H9 (cell line): Measurements from ENCODE around the gene HOXD11. TPM values are rescaled to one million over a fixed set of nuclear protein-coding genes. Genes with fewer than 3 reads are reported as not detected.

ENCODE experiments used
- DNase-seq: peaks from one replicate; pipeline ENCODE4 v3.0.0-alpha.2; 2017
- H2AFZ ChIP-seq: one replicate; pipeline ENCODE4 v1.6.1; 2013; ENCODE audit warnings: mild to moderate bottlenecking, low read length, control low read depth, moderate library complexity
- H2AK5ac ChIP-seq: 2 replicates; pipeline ENCODE4 v1.6.1; 2013; ENCODE audit warnings: low read length, control low read depth, mixed read lengths; ENCODE audit not compliant: insufficient read length
- H2BK120ac ChIP-seq: one replicate; pipeline ENCODE4 v1.6.1; 2013; ENCODE audit warnings: low read depth, mild to moderate bottlenecking, low read length, control low read depth, inconsistent platforms; ENCODE audit not compliant: poor library complexity, severe bottlenecking
- H2BK12ac ChIP-seq: 2 replicates; pipeline ENCODE4 v1.6.1; 2013; ENCODE audit warnings: low read length, control low read depth, mixed read lengths, low read depth; ENCODE audit not compliant: insufficient read length
- H2BK15ac ChIP-seq: 2 replicates; pipeline ENCODE4 v1.6.1; 2013; ENCODE audit warnings: low read depth, low read length, control low read depth
- H2BK20ac ChIP-seq: one replicate; pipeline ENCODE4 v1.6.1; 2013; ENCODE audit warnings: low read depth, mild to moderate bottlenecking, low read length, control low read depth, inconsistent platforms; ENCODE audit not compliant: poor library complexity, severe bottlenecking
- H2BK5ac ChIP-seq: 2 replicates; pipeline ENCODE4 v1.6.1; 2013; ENCODE audit warnings: low read length, control low read depth, mixed read lengths; ENCODE audit not compliant: insufficient read length
- H3K14ac ChIP-seq: 2 replicates; pipeline ENCODE4 v1.6.1; 2013; ENCODE audit warnings: low read length, control low read depth; ENCODE audit not compliant: insufficient read depth
- H3K18ac ChIP-seq: 2 replicates; pipeline ENCODE4 v1.6.1; 2013; ENCODE audit warnings: low read depth, mild to moderate bottlenecking, mixed read lengths, low read length, control low read depth; ENCODE audit not compliant: insufficient read length
- H3K23ac ChIP-seq: 2 replicates; pipeline ENCODE4 v1.6.1; 2013; ENCODE audit warnings: low read length, control low read depth, mixed read lengths, low read depth; ENCODE audit not compliant: insufficient read length
- H3K23me2 ChIP-seq: 2 replicates; pipeline ENCODE4 v1.6.1; 2013; ENCODE audit warnings: low read depth, mild to moderate bottlenecking, mixed read lengths, low read length, control low read depth; ENCODE audit not compliant: insufficient read length, poor library complexity, severe bottlenecking
- H3K27ac ChIP-seq: 2 replicates; pipeline ENCODE4 v1.5.1; 2013; ENCODE audit warnings: low read length, control low read depth, mixed read lengths, low read depth; ENCODE audit not compliant: insufficient read length
- H3K27me3 ChIP-seq: 2 replicates; pipeline ENCODE4 v1.6.1; 2013; ENCODE audit warnings: low read length, control low read depth, inconsistent platforms; ENCODE audit not compliant: insufficient read depth
- H3K4ac ChIP-seq: 2 replicates; pipeline ENCODE4 v1.6.1; 2013; ENCODE audit warnings: low read depth, mild to moderate bottlenecking, control low read depth, inconsistent platforms, low read length, moderate library complexity
- H3K4me1 ChIP-seq: 2 replicates; pipeline ENCODE4 v1.6.1; 2013; ENCODE audit warnings: low read length, control low read depth, inconsistent platforms; ENCODE audit not compliant: insufficient read depth
- H3K4me2 ChIP-seq: 2 replicates; pipeline ENCODE4 v1.6.1; 2013; ENCODE audit warnings: low read length, control low read depth, mixed read lengths; ENCODE audit not compliant: insufficient read length, insufficient read depth
- H3K56ac ChIP-seq: 2 replicates; pipeline ENCODE4 v1.6.1; 2013; ENCODE audit warnings: low read depth, mild to moderate bottlenecking, mixed read lengths, low read length, control low read depth; ENCODE audit not compliant: insufficient read length
- H3K79me1 ChIP-seq: 2 replicates; pipeline ENCODE4 v1.6.1; 2013; ENCODE audit warnings: low read depth, mild to moderate bottlenecking, moderate library complexity, low read length, control low read depth, inconsistent platforms; ENCODE audit not compliant: insufficient read depth, poor library complexity, severe bottlenecking
- H3K79me2 ChIP-seq: 2 replicates; pipeline ENCODE4 v1.6.1; 2013; ENCODE audit warnings: low read length, control low read depth, inconsistent platforms; ENCODE audit not compliant: insufficient read depth
- H3K9ac ChIP-seq: 2 replicates; pipeline ENCODE4 v1.6.1; 2013; ENCODE audit warnings: low read length, control low read depth, mixed read lengths; ENCODE audit not compliant: insufficient read length; ENCODE audit errors: extremely low read depth
- H3K9me3 ChIP-seq: one replicate; pipeline ENCODE4 v1.6.1; 2013; ENCODE audit warnings: low read depth, low read length, inconsistent platforms; ENCODE audit not compliant: control insufficient read depth
- H3T11ph ChIP-seq: one replicate; pipeline ENCODE4 v1.6.1; 2013; ENCODE audit warnings: mild to moderate bottlenecking, low read length, control low read depth, inconsistent platforms
- H4K20me1 ChIP-seq: one replicate; pipeline ENCODE4 v1.6.1; 2013; ENCODE audit not compliant: control insufficient read depth, insufficient read length, insufficient read depth
- H4K5ac ChIP-seq: 2 replicates; pipeline ENCODE4 v1.6.1; 2013; ENCODE audit warnings: low read depth, mild to moderate bottlenecking, mixed read lengths, low read length, control low read depth; ENCODE audit not compliant: insufficient read length
- H4K8ac ChIP-seq: replicated peaks from 2 replicates; pipeline ENCODE4 v1.6.1; 2013; ENCODE audit warnings: low read length, control low read depth, mixed read lengths, low read depth; ENCODE audit not compliant: insufficient read length
- H4K91ac ChIP-seq: 2 replicates; pipeline ENCODE4 v1.6.1; 2013; ENCODE audit warnings: low read depth, mild to moderate bottlenecking, moderate library complexity, mixed read lengths, low read length, control low read depth; ENCODE audit not compliant: insufficient read length
- H3K27ac Mint-ChIP-seq, 3 experiments: 2 replicates in 2 of 3; 3 replicates in 1 of 3; pipeline ENCODE4 v1.8.0; 2020 to 2021; ENCODE audit warnings: mixed read lengths in 3 of 3, mild to moderate bottlenecking in 1 of 3, moderate library complexity in 1 of 3
- H3K27me3 Mint-ChIP-seq: 2 replicates; pipeline ENCODE4 v1.8.0; 2021; ENCODE audit warnings: low read depth, mild to moderate bottlenecking, moderate library complexity, mixed read lengths
- H3K36me3 Mint-ChIP-seq, 3 experiments: 2 replicates in 2 of 3; 3 replicates in 1 of 3; pipeline ENCODE4 v1.8.0; 2020 to 2021; ENCODE audit warnings: low read depth in 3 of 3, mixed read lengths in 3 of 3; ENCODE audit not compliant: insufficient read depth in 1 of 3
- H3K4me1 Mint-ChIP-seq, 2 experiments: 2 replicates each; pipeline ENCODE4 v1.8.0; 2020; ENCODE audit warnings: mixed read lengths in 2 of 2
- H3K4me3 Mint-ChIP-seq, 2 experiments: 2 replicates in 1 of 2; 3 replicates in 1 of 2; pipeline ENCODE4 v1.8.0; 2020 to 2021; ENCODE audit warnings: mild to moderate bottlenecking in 2 of 2, mixed read lengths in 2 of 2, moderate library complexity in 1 of 2
- H3K9me3 Mint-ChIP-seq, 2 experiments: 2 replicates in 1 of 2; 3 replicates in 1 of 2; pipeline ENCODE4 v1.8.0; 2020; ENCODE audit warnings: mild to moderate bottlenecking in 2 of 2, mixed read lengths in 2 of 2, moderate library complexity in 1 of 2
- WGBS: extraction: QIAGEN DNeasy Blood & Tissue Kit; methylation state at CpG from one replicate; pipeline ENCODE4 v1.1.7; 2013; ENCODE audit warnings: missing lambda C conversion rate, low lambda C conversion rate, mixed read lengths; ENCODE audit not compliant: insufficient read length; ENCODE audit errors: extremely low coverage; 5-methylcytosine and 5-hydroxymethylcytosine counted together
- total RNA-seq: library from RNA; stranded (reverse); gene quantifications from 2 replicates; pipeline ENCODE4 v1.2.1, GENCODE V29; 2021
- TF ChIP-seq, protein P1 (sequence below): fragments of 200-600 bp; sonication (generic); conservative IDR thresholded peaks from 3 replicates; pipeline ENCODE4 v1.8.0; 2021; ENCODE audit warnings: antibody characterized with exemption, mild to moderate bottlenecking

The HOXD11 gene
- total RNA-seq, 1 experiment from 2014 or later: not detected

DNA sequence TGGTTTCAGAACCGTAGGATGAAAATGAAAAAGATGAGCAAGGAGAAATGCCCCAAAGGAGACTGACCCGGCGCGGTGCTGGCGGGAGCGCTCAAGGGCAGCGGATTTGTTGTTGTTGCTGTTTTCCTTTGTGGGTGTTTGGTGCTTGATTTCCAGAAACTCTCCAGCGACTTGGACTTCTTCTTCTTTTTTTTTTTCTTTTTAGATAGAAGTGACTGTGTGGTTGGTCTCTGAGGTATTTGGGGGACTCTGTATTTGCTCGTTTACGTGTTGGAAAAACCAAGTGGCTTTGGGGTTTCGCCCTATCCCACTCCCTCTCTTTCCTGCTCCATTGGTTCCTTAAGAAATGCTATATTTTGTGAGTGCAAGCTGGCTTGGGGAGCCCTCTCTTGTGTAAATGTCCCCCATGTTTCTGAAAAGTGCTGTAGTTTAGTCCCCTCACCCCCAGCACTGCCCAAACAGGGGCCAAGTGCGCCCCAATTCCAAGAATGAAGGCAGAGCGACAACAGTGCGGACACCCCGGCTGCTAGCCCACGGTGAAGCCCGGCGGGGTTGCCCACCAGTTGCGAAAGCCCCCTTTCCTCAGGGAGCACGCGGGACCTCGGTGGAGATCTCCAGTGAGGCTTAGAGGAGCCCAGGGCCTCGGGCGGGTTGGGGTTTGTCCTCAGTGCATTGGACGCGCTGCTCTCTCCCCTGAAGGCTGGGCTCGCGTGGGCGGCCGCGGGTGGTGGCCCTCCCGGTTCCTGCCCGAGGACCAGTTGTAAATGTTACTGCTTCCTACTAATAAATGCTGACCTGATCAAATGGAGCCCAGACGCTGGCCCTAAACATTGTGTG lies 17.2 kb downstream of the HOXD11 start:
- DNase-seq: peak; percentile 23
- WGBS: no CpG with 5 or more reads among the region's 34 CpGs
- Histone ChIP-seq H3T11ph (no peak overlapping the region), H2BK12ac (no peak overlapping the region), H3K18ac (no peak overlapping the region), H2BK20ac (no peak overlapping the region), H3K9ac (no peak overlapping the region), H4K20me1 (no peaks in the 10 kb centered on the region), H3K4me2 (no peak overlapping the region), H3K56ac (no peak overlapping the region), H3K27ac (no peak overlapping the region), H3K4me1 (no peaks in the 10 kb centered on the region), H3K14ac (no peak overlapping the region), H2BK120ac (no peak overlapping the region), H3K79me1 (no peaks in the 10 kb centered on the region), H4K91ac (no peak overlapping the region), H3K23ac (no peak overlapping the region), H2BK5ac (no peak overlapping the region), H4K8ac (no peak overlapping the region), H2BK15ac (no peak overlapping the region), H4K5ac (no peak overlapping the region), H2AK5ac (no peak overlapping the region), H3K9me3 (no peaks in the 10 kb centered on the region), H2AFZ (no peak overlapping the region), H3K23me2 (no peaks in the 10 kb centered on the region), H3K27me3 (peaks cover 97% of the 10 kb centered on the region), H3K79me2 (no peaks in the 10 kb centered on the region), H3K4ac (no peak overlapping the region)
- Mint-ChIP-seq H3K9me3 (peaks cover 0 to 17% of the 10 kb centered on the region in 2 experiments; a peak in 4 of 5 replicates), H3K27me3 (peaks cover 99% of the 10 kb centered on the region), H3K4me3 (peak overlapping the region in 1 of 2 experiments; percentile 44; a peak in 1 of 5 replicates), H3K27ac (no peak overlapping the region), H3K4me1 (peaks cover 12 to 22% of the 10 kb centered on the region in 2 experiments), H3K36me3 (no peaks in the 10 kb centered on the region; a peak in 2 of 7 replicates)
- TF ChIP-seq, protein P1, sequence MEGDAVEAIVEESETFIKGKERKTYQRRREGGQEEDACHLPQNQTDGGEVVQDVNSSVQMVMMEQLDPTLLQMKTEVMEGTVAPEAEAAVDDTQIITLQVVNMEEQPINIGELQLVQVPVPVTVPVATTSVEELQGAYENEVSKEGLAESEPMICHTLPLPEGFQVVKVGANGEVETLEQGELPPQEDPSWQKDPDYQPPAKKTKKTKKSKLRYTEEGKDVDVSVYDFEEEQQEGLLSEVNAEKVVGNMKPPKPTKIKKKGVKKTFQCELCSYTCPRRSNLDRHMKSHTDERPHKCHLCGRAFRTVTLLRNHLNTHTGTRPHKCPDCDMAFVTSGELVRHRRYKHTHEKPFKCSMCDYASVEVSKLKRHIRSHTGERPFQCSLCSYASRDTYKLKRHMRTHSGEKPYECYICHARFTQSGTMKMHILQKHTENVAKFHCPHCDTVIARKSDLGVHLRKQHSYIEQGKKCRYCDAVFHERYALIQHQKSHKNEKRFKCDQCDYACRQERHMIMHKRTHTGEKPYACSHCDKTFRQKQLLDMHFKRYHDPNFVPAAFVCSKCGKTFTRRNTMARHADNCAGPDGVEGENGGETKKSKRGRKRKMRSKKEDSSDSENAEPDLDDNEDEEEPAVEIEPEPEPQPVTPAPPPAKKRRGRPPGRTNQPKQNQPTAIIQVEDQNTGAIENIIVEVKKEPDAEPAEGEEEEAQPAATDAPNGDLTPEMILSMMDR: no peak
